ENCODE results near the gene PSMA4.

DNA sequence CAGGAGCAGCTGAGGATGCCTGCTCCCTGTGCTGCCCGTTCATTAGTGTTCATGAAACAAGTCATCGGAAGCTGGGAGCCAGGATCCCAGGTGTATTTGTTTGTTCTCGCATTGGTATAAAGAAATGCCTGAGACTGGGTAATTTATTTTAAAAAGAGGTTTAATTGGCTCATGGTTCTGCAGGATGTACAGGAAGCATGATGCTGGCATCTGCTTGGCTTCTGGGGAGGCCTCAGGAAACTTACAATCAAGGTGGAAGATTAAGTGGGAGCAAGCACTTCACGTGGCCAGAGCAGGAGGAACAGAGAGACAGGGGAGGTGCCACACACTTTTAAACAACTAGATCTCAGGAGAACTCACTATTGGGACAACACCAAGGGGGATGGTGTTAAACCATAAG, 38.4 kb upstream of the PSMA4 start:
- TF ChIP-seq CTCF (tag by site-specific recombination; IDR thresholded peaks at IDR 0.05), result no peak
- TF ChIP-seq, protein P1, sequence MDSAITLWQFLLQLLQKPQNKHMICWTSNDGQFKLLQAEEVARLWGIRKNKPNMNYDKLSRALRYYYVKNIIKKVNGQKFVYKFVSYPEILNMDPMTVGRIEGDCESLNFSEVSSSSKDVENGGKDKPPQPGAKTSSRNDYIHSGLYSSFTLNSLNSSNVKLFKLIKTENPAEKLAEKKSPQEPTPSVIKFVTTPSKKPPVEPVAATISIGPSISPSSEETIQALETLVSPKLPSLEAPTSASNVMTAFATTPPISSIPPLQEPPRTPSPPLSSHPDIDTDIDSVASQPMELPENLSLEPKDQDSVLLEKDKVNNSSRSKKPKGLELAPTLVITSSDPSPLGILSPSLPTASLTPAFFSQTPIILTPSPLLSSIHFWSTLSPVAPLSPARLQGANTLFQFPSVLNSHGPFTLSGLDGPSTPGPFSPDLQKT (IDR thresholded peaks at IDR 0.05; ENCODE audit: borderline replicate concordance, low read depth, low read length), result no peak
- TF ChIP-seq ZNF214 (tag by site-specific recombination; IDR thresholded peaks at IDR 0.05; ENCODE audit: borderline replicate concordance), result no peak
- TF ChIP-seq ZNF561 (tag by site-specific recombination; IDR thresholded peaks at IDR 0.05; ENCODE audit: borderline replicate concordance), result no peak
- no peak for TF ChIP-seq OVOL3 (tag by site-specific recombination; IDR thresholded peaks at IDR 0.05)
- no peak for TF ChIP-seq ZBTB7A (tag by site-specific recombination; IDR thresholded peaks at IDR 0.05; ENCODE audit: low read depth)
- TF ChIP-seq, protein P2, sequence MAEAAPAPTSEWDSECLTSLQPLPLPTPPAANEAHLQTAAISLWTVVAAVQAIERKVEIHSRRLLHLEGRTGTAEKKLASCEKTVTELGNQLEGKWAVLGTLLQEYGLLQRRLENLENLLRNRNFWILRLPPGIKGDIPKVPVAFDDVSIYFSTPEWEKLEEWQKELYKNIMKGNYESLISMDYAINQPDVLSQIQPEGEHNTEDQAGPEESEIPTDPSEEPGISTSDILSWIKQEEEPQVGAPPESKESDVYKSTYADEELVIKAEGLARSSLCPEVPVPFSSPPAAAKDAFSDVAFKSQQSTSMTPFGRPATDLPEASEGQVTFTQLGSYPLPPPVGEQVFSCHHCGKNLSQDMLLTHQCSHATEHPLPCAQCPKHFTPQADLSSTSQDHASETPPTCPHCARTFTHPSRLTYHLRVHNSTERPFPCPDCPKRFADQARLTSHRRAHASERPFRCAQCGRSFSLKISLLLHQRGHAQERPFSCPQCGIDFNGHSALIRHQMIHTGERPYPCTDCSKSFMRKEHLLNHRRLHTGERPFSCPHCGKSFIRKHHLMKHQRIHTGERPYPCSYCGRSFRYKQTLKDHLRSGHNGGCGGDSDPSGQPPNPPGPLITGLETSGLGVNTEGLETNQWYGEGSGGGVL (tag by site-specific recombination; IDR thresholded peaks at IDR 0.05), result no peak
- no peak for TF ChIP-seq ZNF423 (tag by site-specific recombination; IDR thresholded peaks at IDR 0.05)
- no peak for TF ChIP-seq ZSCAN4 (tag by site-specific recombination; IDR thresholded peaks at IDR 0.05)

Measured in HEK293 (cell line).